Measurements from ENCODE around the gene OTOP1.

DNA sequence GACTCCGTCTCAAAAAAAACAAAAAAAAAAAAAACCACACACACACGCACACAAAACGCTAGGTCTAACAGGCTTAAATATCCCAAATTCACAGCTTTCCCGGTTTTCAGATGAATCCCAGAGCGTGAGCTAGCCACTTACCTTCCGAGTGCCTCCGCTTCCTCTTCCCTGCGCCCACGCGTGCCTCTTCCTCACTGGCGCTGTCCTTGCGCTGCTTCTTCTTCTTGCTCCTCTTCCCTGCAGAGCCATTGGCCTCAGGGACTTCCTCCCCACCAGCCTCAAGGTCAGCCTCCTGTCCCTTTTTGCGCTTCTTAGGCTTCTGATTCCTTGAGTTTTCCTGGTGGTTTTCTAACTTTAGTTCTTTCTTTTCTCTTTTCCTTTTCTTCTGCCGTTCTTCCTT is 47.5 kb upstream of the OTOP1 start:
- TF ChIP-seq EZH2 (IDR thresholded peaks at IDR 0.05; ENCODE audit: borderline replicate concordance, insufficient read depth, low read length, poor library complexity, severe bottlenecking) (no peak), EP300 (conservative IDR thresholded peaks at IDR 0.05; ENCODE audit: poor library complexity, severe bottlenecking) (no peak)
- TF ChIP-seq, protein P1, sequence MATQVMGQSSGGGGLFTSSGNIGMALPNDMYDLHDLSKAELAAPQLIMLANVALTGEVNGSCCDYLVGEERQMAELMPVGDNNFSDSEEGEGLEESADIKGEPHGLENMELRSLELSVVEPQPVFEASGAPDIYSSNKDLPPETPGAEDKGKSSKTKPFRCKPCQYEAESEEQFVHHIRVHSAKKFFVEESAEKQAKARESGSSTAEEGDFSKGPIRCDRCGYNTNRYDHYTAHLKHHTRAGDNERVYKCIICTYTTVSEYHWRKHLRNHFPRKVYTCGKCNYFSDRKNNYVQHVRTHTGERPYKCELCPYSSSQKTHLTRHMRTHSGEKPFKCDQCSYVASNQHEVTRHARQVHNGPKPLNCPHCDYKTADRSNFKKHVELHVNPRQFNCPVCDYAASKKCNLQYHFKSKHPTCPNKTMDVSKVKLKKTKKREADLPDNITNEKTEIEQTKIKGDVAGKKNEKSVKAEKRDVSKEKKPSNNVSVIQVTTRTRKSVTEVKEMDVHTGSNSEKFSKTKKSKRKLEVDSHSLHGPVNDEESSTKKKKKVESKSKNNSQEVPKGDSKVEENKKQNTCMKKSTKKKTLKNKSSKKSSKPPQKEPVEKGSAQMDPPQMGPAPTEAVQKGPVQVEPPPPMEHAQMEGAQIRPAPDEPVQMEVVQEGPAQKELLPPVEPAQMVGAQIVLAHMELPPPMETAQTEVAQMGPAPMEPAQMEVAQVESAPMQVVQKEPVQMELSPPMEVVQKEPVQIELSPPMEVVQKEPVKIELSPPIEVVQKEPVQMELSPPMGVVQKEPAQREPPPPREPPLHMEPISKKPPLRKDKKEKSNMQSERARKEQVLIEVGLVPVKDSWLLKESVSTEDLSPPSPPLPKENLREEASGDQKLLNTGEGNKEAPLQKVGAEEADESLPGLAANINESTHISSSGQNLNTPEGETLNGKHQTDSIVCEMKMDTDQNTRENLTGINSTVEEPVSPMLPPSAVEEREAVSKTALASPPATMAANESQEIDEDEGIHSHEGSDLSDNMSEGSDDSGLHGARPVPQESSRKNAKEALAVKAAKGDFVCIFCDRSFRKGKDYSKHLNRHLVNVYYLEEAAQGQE (IDR thresholded peaks at IDR 0.05; ENCODE audit: borderline replicate concordance): no peak

Measured in neural cell (in vitro differentiated cells).